Common myeloid progenitor, CD34-positive (primary cell): ENCODE results near the gene FBXL14.

Source experiments
- CTCF ChIA-PET: fragments of 350-600 bp; sonication (Branson Sonifier 250); formaldehyde crosslinking; loops from one replicate; lab custom pipeline; 2021; ENCODE audit warnings: antibody characterized with exemption; lab: Charles Lee
- POLR2A ChIA-PET: fragments of 350-600 bp; sonication (Branson Sonifier 250); formaldehyde crosslinking; loops from one replicate; lab custom pipeline; 2021; ENCODE audit warnings: antibody characterized with exemption; lab: Charles Lee
- DNase-seq, 3 donors: peaks; one replicate each; pipeline versions ENCODE4 v3.0.0 to v3.0.0-alpha.2; 2013
- H3K27ac ChIP-seq, 2 experiments: 1 replicate in 1 of 2; 2 replicates in 1 of 2; pipeline ENCODE4 v1.7.0; 2013; ENCODE audit warnings: inconsistent platforms in 2 of 2, low read length in 2 of 2, mild to moderate bottlenecking in 2 of 2, low read depth in 1 of 2, moderate library complexity in 1 of 2; ENCODE audit not compliant: severe bottlenecking in 2 of 2, insufficient read depth in 1 of 2, poor library complexity in 1 of 2
- H3K27me3 ChIP-seq, 5 experiments: replicated peaks in 2 of 5; 1 replicate in 3 of 5; 2 replicates in 2 of 5; pipeline versions ENCODE4 v1.6.1 to v1.7.0; 2013; ENCODE audit warnings: low read length in 4 of 5, mild to moderate bottlenecking in 2 of 5, moderate library complexity in 2 of 5, inconsistent platforms in 1 of 5; ENCODE audit not compliant: insufficient read depth in 5 of 5, control insufficient read depth in 4 of 5
- H3K36me3 ChIP-seq, 4 experiments: 1 replicate in 2 of 4; 2 replicates in 2 of 4; pipeline versions ENCODE4 v1.6.1 to v1.7.0; 2013; ENCODE audit warnings: low read length in 3 of 4, control low read depth in 1 of 4, mild to moderate bottlenecking in 1 of 4; ENCODE audit not compliant: control insufficient read depth in 4 of 4, insufficient read depth in 4 of 4
- H3K4me1 ChIP-seq, 4 experiments: 1 replicate in 3 of 4; 2 replicates in 1 of 4; pipeline versions ENCODE4 v1.6.1 to v1.7.1; 2013; ENCODE audit warnings: low read length in 3 of 4, mild to moderate bottlenecking in 3 of 4, control low read depth in 1 of 4, inconsistent platforms in 1 of 4, moderate library complexity in 1 of 4; ENCODE audit not compliant: control insufficient read depth in 4 of 4, insufficient read depth in 4 of 4; ENCODE audit errors: control extremely low read depth in 1 of 4
- H3K4me3 ChIP-seq, 7 experiments: 1 replicate in 4 of 7; 2 replicates in 3 of 7; pipeline versions ENCODE4 v1.5.1 to v1.7.0; 2013; ENCODE audit warnings: mild to moderate bottlenecking in 7 of 7, low read length in 6 of 7, moderate library complexity in 6 of 7, inconsistent platforms in 2 of 7, low read depth in 2 of 7, control low read depth in 1 of 7; ENCODE audit not compliant: insufficient read depth in 4 of 7, control insufficient read depth in 1 of 7; ENCODE audit errors: extremely low read depth in 1 of 7
- H3K9me3 ChIP-seq, 5 experiments: 1 replicate in 4 of 5; 2 replicates in 1 of 5; pipeline versions ENCODE4 v1.6.1 to v1.7.1; 2013; ENCODE audit warnings: low read length in 4 of 5, mild to moderate bottlenecking in 2 of 5, inconsistent platforms in 1 of 5, low read depth in 1 of 5, moderate library complexity in 1 of 5; ENCODE audit not compliant: control insufficient read depth in 4 of 5, insufficient read depth in 2 of 5; ENCODE audit errors: control extremely low read depth in 1 of 5
- WGBS: methylation state at CpG from one replicate; pipeline ENCODE4 v1.1.5; 2013; ENCODE audit not compliant: insufficient coverage; 5-methylcytosine and 5-hydroxymethylcytosine counted together

FBXL14 gene

DNA sequence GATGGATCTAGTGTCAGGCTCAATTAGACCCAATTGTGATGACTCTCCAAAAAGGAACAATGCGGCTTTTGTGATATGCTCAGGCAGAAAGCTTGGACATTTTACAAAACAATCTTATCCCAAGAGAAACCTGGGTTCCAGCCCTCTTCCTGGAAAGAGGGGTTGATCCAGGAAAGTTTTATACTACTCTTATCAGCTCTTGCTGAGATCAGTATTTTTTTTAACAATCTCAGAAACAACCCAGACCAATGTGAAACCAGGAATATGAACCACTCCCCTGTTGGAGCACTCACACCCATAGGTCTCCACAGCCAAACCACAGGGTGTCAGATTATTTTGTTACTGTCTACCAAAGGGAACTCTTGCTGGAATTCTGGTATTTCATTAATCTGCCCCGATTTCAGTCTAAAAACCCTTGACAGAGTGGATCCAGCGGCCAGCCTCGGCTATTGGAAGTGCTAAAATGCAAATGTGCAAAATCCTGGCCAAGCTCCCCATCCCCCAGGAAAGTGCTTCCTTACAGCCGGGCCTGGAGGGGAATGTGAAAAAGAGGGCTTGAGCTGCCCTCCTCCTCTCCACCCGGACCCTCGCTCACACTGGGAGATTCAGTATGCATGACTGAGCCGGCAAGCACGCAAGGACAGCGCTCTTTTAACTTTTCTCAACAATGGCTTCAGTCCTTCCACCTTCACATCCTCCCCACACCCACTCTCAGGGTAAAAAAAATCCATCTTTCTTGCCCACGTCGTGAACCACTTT is 4.0 kb downstream of the FBXL14 start:
- ChIA-PET POLR2A (no interaction called here), CTCF (interaction anchor here (1.1 to 1.3 kb wide), 3 partner anchors 22 to 474 kb away, joined by 3 to 8 read pairs (median 4); no protein-coding TSS in a partner anchor)
- Histone ChIP-seq H3K4me3 (peak overlapping the region in 1 of 7 experiments; percentile 28), H3K27me3 (no peaks in the 10 kb centered on the region), H3K9me3 (no peaks in the 10 kb centered on the region), H3K36me3 (peaks cover 0 to 9% (median 6%) of the 10 kb centered on the region in 4 experiments), H3K27ac (no peak overlapping the region), H3K4me1 (peaks cover 9 to 46% (median 38%) of the 10 kb centered on the region in 4 experiments)
- 98% methylated on average over 8 of the region's 12 CpGs for WGBS
- DNase-seq = no peak

GRCh38 chr12:1588575-1588947 is 5.8 kb downstream of the FBXL14 start:
- H3K27ac ChIP-seq = no peak overlapping the region
- no peaks in the 10 kb centered on the region for H3K9me3 ChIP-seq
- WGBS = 100% methylated on average over 2 of the region's 3 CpGs
- ChIA-PET POLR2A (no interaction called here), CTCF (interaction anchor here (0.6 to 2.4 kb wide), 7 partner anchors 10 to 496 kb away, joined by 3 to 18 read pairs (median 4); no protein-coding TSS in a partner anchor)
- peaks cover 0 to 9% (median 6%) of the 10 kb centered on the region in 4 experiments for H3K36me3 ChIP-seq
- peaks cover 7 to 41% (median 32%) of the 10 kb centered on the region in 4 experiments for H3K4me1 ChIP-seq
- no peaks in the 10 kb centered on the region for H3K27me3 ChIP-seq
- DNase-seq = no peak
- H3K4me3 ChIP-seq = no peak overlapping the region

DNA sequence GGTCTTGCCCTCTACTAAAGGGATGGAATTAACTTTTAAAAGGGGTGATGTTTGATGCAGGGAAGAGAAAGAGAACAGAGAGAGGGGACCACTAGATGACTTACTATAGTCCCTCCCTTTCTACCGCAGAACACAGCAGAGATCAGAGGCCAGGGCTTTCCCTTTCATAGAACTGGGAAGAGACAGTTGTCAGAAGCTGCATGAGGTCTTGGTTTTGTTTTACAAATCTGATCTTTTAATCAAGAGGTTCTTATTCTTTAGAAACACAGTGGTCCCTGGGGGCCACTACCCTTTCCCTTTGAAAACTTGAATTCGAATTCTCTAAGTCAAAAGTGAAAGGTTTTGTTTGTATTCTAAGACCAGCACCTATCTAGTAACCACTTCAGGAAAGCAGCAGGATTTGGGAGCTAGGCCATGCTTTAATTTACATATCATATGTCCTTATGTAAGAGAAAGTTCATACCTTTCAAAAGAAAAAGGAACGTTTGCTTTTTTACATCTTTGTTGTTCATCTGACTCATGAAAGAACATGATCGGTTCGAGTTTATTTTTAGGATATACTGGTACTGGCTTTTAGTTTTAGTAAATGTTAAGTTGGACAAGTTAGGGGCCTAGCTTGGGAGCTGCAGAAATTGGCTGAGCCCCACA is 6.3 kb downstream of the FBXL14 start:
- POLR2A ChIA-PET = no interaction called here
- Histone ChIP-seq H3K4me3 (no peak overlapping the region), H3K36me3 (peaks cover 0 to 9% (median 6%) of the 10 kb centered on the region in 4 experiments), H3K27me3 (no peaks in the 10 kb centered on the region), H3K4me1 (peaks cover 7 to 39% (median 29%) of the 10 kb centered on the region in 4 experiments), H3K9me3 (no peaks in the 10 kb centered on the region), H3K27ac (no peak overlapping the region)
- WGBS = 81% methylated on average over 2 of the region's 5 CpGs
- CTCF ChIA-PET = interaction anchor here (0.8 to 2.4 kb wide), 6 partner anchors 9 to 495 kb away, joined by 3 to 18 read pairs (median 4); no protein-coding TSS in a partner anchor
- no peak for DNase-seq

- POLR2A ChIA-PET = interaction anchor here (1.2 to 1.5 kb wide), 2 partner anchors 466 to 471 kb away, joined by 4 read pairs; no protein-coding TSS in a partner anchor
- no peak for DNase-seq
- peaks cover 0 to 4% (median 2%) of the 10 kb centered on the region in 4 experiments for H3K36me3 ChIP-seq
- no peak overlapping the region for H3K27ac ChIP-seq
- CTCF ChIA-PET = interaction anchor here (0.6 to 9.4 kb wide), 14 partner anchors 9 to 770 kb away, joined by 3 to 89 read pairs (median 4); no protein-coding TSS in a partner anchor
- peaks cover 0 to 12% (median 2%) of the 10 kb centered on the region in 4 experiments for H3K4me1 ChIP-seq
- no peak overlapping the region for H3K4me3 ChIP-seq
- H3K27me3 ChIP-seq = peaks cover 0 to 10% (median 0%) of the 10 kb centered on the region in 5 experiments
- 91% methylated on average over 4 of the region's 4 CpGs for WGBS
- H3K9me3 ChIP-seq = no peaks in the 10 kb centered on the region
Observed at GRCh38 chr12:1584326-1584725, 10.1 kb downstream of the FBXL14 start.

DNA sequence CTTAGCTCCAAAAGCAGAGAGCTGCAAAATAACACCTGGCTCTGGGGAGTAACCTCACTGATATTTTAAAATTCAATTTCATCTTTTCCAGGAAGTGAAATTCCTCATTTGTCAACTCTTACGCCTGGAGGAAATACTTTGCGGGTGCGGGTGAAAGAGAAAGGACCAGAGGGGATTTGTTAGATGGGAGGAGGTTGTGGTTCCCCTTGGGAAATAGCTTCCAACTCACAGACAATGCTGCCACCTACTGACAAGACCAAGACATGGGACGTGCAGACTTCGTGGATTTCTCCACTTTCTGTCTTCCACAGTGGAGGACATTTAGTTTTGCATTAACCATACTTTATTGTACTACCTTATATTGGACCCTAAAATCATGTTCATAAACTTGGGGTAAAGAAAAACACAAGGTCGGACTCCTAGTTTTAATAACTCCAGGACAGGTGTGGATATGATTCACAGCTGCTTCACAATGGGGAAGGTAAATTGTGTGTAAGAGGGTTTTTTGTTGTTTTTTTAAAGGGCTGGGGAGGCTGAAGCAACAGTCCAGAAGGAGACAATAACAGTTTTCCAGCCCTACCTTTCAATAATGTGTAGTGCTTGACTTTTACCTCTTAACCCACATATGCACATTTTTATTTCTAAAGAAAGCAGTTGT is 10.8 kb downstream of the FBXL14 start:
- 0% methylated on average over 2 of the region's 6 CpGs for WGBS
- Histone ChIP-seq H3K27ac (no peak overlapping the region), H3K4me1 (peaks cover 0 to 8% (median 2%) of the 10 kb centered on the region in 4 experiments), H3K27me3 (peaks cover 0 to 11% (median 0%) of the 10 kb centered on the region in 5 experiments), H3K9me3 (no peaks in the 10 kb centered on the region), H3K4me3 (peak overlapping the region in 3 of 7 experiments; percentile 17 to 61 (median 26)), H3K36me3 (peaks cover 0 to 4% (median 2%) of the 10 kb centered on the region in 4 experiments)
- ChIA-PET CTCF (interaction anchor here (0.6 to 9.4 kb wide), 31 partner anchors 9 to 769 kb away, joined by 3 to 89 read pairs (median 4); no protein-coding TSS in a partner anchor), POLR2A (interaction anchor here (1.2 to 1.5 kb wide), 2 partner anchors 465 to 470 kb away, joined by 4 read pairs; no protein-coding TSS in a partner anchor)
- DNase-seq = peak; percentile 87 to 93 (median 88)

DNA sequence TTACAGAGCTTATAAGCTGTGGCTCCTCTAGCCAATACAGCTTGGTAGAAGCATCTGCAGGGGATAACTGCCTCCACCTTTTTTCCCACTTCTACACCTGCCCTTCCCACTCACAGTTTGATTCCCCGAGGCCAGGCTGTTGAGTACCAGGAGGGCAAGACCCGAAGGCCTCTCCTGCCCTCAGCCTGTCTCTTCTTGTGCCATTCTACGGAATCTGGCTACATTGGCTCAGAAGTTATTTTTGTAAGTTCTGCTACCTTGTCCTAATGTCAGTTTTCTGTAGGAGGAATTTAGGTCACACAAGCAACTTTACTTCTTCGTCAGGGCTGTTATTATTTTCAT is 11.7 kb downstream of the FBXL14 start:
- POLR2A ChIA-PET = no interaction called here

More for the DNA sequence above, 11.7 kb downstream of the FBXL14 start:
- peaks cover 0 to 5% (median 2%) of the 10 kb centered on the region in 4 experiments for H3K4me1 ChIP-seq
- CTCF ChIA-PET = interaction anchor here (0.6 to 9.4 kb wide), 23 partner anchors 8 to 708 kb away, joined by 3 to 89 read pairs (median 4); no protein-coding TSS in a partner anchor
- peaks cover 0 to 4% (median 2%) of the 10 kb centered on the region in 4 experiments for H3K36me3 ChIP-seq
- no peak overlapping the region for H3K4me3 ChIP-seq
- no peak overlapping the region for H3K27ac ChIP-seq
- H3K9me3 ChIP-seq = no peaks in the 10 kb centered on the region
- no CpG with 5 or more reads among the region's 4 CpGs for WGBS
- H3K27me3 ChIP-seq = peaks cover 0 to 16% (median 0%) of the 10 kb centered on the region in 5 experiments
- DNase-seq = no peak
